ENCODE results near the gene MAN2A1.

The MAN2A1 gene

DNA sequence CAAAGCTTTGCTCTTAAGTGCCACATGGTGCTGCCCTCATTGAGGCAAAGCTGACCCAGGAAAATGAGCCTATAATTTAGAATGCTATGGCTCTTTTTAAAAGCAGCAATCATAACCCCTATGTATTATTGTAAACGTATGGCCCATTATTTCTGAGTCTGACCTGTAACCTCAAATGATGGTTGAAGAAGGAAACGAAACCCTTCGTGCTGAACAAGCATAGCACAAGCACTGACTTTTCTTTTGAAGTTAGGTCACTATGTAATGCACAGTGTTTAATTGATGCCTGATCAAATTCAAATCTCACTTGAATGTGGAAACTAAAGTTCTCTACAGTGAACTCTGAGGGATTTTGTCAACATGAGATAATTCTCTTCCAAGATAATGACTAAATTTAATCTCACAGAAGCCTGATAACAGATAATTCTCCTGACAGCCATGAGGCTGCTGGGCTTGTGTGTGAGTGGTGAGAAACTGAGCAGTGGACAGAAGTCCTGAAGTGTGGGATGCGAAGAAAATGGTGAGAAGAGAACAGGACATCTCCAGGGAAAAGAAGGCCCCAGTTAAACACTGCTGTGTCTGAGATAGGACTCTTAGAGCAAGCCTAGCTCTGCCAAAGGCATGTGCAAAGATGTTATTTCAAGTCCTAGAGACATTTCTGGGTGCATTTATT, 226.9 kb downstream of the MAN2A1 start:
- DNase-seq, result no peak

Data from NCI-H2081 treated with DMSO at 0.1 percent for 48 hours (cell line).